Astrocyte of the spinal cord (primary cell): ENCODE results near the gene DUSP1.
"Not testable (repeated sequence)": the region's sequence is repeated elsewhere in the genome, so short reads cannot be mapped to it uniquely, and the experiment has no call there.

Experiments
- DNase-seq: peaks from one replicate; pipeline ENCODE4 v3.0.0; 2011; ENCODE audit warnings: low read depth, low spot score
- H3K4me3 ChIP-seq: 2 replicates; pipeline ENCODE4 v1.5.1; 2011; ENCODE audit warnings: low read depth, mild to moderate bottlenecking, low read length, moderate library complexity
- in situ Hi-C: cut with HindIII; loops from 2 replicates; pipeline ENCODE4 v1.10.0; 2017; ENCODE audit warnings: low sequenced_read_pairs
- TF ChIP-seq, protein P1 (sequence below): IDR thresholded peaks from 2 replicates; pipeline ENCODE4 v1.5.1; 2012; ENCODE audit warnings: low read depth, mild to moderate bottlenecking, low read length, inconsistent platforms

DUSP1 gene

DNA sequence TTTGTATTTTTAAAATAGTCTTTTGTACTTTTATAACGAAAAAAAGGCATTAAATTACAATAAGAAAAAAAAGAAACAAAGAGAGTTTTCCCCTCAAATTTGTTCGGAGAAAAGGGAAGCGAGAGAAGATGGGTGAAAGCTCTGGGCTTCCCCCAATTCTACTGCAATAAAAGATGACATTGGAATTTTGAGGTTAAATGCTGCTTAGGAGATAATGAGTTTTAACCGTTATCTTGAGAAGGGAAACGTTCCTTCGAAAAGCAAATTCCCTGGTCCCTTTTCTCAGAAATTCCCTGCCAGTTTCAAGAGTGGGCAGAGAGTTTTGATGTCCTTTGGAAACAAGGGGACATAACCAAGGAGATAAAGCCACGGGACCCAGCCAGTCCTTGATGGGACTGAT lies 44.6 kb upstream of the DUSP1 start:
- in situ Hi-C loops: no loop called here
- DNase-seq: no peak
- TF ChIP-seq, protein P1, sequence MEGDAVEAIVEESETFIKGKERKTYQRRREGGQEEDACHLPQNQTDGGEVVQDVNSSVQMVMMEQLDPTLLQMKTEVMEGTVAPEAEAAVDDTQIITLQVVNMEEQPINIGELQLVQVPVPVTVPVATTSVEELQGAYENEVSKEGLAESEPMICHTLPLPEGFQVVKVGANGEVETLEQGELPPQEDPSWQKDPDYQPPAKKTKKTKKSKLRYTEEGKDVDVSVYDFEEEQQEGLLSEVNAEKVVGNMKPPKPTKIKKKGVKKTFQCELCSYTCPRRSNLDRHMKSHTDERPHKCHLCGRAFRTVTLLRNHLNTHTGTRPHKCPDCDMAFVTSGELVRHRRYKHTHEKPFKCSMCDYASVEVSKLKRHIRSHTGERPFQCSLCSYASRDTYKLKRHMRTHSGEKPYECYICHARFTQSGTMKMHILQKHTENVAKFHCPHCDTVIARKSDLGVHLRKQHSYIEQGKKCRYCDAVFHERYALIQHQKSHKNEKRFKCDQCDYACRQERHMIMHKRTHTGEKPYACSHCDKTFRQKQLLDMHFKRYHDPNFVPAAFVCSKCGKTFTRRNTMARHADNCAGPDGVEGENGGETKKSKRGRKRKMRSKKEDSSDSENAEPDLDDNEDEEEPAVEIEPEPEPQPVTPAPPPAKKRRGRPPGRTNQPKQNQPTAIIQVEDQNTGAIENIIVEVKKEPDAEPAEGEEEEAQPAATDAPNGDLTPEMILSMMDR: no peak
- H3K4me3 ChIP-seq: no peak overlapping the region

- H3K4me3 ChIP-seq, DNase-seq, in situ Hi-C loops: not testable (repeated sequence)
These were observed 40.0 kb upstream of the DUSP1 start for GRCh38 chr5:172810996-172811395.

DNA sequence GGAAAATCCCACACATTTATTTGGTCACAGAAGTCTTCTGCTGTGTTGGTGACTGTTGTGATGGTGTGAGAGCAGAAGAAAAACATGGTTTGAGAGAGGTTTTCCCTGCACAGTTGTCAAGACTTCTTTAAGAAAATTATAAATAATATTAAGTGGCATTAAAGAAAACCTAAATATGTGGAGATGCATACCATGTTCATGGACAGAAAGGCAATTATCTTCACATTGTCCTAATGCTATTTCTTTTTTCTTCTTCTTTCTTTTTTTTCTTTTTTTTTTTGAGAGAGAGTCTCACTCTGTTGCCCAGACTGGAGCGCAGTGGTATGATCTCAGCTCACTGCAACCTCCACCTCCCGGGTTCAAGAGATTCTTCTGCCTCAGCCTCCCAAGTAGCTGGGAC lies 38.8 kb upstream of the DUSP1 start:
- TF ChIP-seq, protein P1: no peak
- no peak overlapping the region for H3K4me3 ChIP-seq
- no peak for DNase-seq
- in situ Hi-C loops: no loop called here

- TF ChIP-seq, protein P1: no peak
- no peak overlapping the region for H3K4me3 ChIP-seq
- in situ Hi-C loops: no loop called here
- no peak for DNase-seq
These were observed 36.8 kb upstream of the DUSP1 start for GRCh38 chr5:172807766-172808311.

- in situ Hi-C loops: no loop called here
- TF ChIP-seq, protein P1: no peak
- DNase-seq: peak; percentile 87
- H3K4me3 ChIP-seq: no peak overlapping the region
These were observed 36.1 kb upstream of the DUSP1 start for GRCh38 chr5:172806897-172807672.

DNA sequence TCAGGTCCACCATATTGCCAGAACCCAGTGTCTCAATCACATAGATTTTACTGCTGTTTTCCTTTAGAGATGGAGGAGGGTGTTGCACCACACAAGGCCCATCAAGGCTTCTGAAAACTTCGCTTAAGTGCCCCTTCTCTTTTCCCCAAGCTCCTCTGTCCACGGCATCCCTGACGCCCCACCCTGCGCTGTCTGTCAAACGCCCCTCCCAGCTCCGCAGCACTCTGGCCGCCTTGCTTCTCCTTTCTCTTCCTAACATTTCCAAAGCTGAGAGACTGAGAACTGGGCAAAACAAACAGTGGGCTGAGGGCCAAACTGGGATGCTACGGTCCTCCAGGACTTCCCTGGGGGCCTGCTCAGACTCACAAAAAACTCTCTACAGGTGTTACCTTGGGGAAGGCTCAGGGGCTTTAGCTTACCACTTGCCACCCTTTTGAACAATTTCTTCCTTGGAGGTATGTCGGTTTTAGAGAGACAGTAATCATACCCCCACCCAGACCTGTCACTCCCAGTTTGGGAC lies 34.8 kb upstream of the DUSP1 start:
- TF ChIP-seq, protein P1: no peak

GRCh38 chr5:172805018-172805683 lies 34.2 kb upstream of the DUSP1 start:
- in situ Hi-C loops: no loop called here
- no peak for DNase-seq
- TF ChIP-seq, protein P1: no peak
- H3K4me3 ChIP-seq: no peak overlapping the region

More for the DNA sequence above, 34.8 kb upstream of the DUSP1 start:
- in situ Hi-C loops: no loop called here
- H3K4me3 ChIP-seq: no peak overlapping the region
- DNase-seq: no peak
